GM12891 (cell line): Measurements from ENCODE around the gene LSM14B.

Experiments
- DNase-seq: peaks from one replicate; pipeline ENCODE4 v3.0.0; 2011; ENCODE audit warnings: low spot score; ENCODE audit not compliant: insufficient read length
- FAIRE-seq: peaks from 2 replicates; lab custom pipeline; 2011; peaks lifted over from hg19 to GRCh38; lab: Jason Lieb, UNC
- PAX5 ChIP-seq: IDR thresholded peaks from 2 replicates; pipeline ENCODE4 v1.6.1; 2011; ENCODE audit warnings: low read length, moderate library complexity, mild to moderate bottlenecking; ENCODE audit not compliant: insufficient read depth, severe bottlenecking
- POLR2A ChIP-seq: IDR thresholded peaks from 2 replicates; pipeline ENCODE4 v1.6.1; 2011; ENCODE audit warnings: low read depth, low read length, control low read depth
- POLR2AphosphoS5 ChIP-seq: IDR thresholded peaks from 2 replicates; pipeline ENCODE4 v1.6.1; 2011; ENCODE audit warnings: low read depth, low read length, control low read depth
- POU2F2 ChIP-seq: IDR thresholded peaks from 2 replicates; pipeline ENCODE4 v1.6.1; 2011; ENCODE audit warnings: low read depth, mild to moderate bottlenecking, control low read depth, low read length, moderate library complexity
- SPI1 ChIP-seq: IDR thresholded peaks from 2 replicates; pipeline ENCODE4 v1.6.1; 2011; ENCODE audit warnings: low read depth, low read length, control low read depth
- TAF1 ChIP-seq: IDR thresholded peaks from 2 replicates; pipeline ENCODE4 v1.6.1; 2011; ENCODE audit warnings: low read depth, low read length, control low read depth

Gene LSM14B

GRCh38 chr20:62172666-62173065, 50.4 kb downstream of the LSM14B start:
- no peak for TF ChIP-seq TAF1
- FAIRE-seq (no peak), DNase-seq (no peak)

DNA sequence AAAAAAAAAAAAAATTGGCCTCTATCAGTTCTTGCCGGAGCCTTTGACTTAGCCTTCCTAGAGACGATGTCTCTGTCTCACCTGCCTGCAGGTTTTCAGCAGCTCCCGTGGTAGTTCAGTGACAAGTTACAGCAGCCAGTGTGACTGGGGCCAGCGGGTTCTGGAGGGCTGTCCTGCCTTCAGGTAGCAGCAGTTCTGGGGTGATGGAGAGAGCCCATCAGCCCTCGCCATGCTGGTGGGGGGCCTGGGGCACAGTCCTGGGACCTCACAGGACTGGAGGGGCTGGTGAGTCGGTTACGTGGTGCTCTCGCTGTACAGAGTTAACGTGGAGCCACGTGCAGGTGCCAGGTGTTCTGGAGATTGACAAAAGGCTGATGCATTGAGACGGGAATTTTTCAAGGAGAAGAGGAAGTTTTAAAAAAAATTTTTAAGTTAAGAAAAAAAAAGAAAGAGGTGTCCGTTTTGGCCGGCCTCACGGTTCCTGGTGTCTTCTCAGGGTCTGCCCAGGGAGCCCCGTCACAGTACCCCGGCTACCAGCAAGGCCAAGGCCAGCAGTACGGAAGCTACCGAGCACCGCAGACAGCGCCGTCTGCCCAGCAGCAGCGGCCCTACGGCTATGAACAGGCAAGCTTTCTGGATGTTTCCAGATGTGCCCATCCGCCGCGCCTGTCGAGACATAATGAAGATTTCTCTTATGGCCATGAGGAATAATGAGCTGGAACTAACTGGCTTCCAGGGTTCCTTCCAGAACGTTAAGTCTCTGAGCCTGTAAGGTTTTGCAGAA, 51.9 kb downstream of the LSM14B start:
- FAIRE-seq, result no peak
- no peak for TF ChIP-seq PAX5
- TF ChIP-seq POLR2A, result no peak
- no peak for TF ChIP-seq TAF1
- no peak for TF ChIP-seq SPI1

GRCh38 chr20:62174870-62175624, 52.8 kb downstream of the LSM14B start:
- DNase-seq (no peak), FAIRE-seq (no peak)
- TF ChIP-seq POLR2A (no peak), TAF1 (no peak), SPI1 (no peak), PAX5 (no peak), POU2F2 (no peak), POLR2AphosphoS5 (no peak)

More for the DNA sequence above, 51.9 kb downstream of the LSM14B start:
- DNase-seq, result no peak

GRCh38 chr20:62175711-62176110, 53.4 kb downstream of the LSM14B start:
- TF ChIP-seq POU2F2, result no peak
- TF ChIP-seq PAX5, result no peak
- no peak for TF ChIP-seq POLR2A
- no peak for TF ChIP-seq TAF1
- no peak for TF ChIP-seq POLR2AphosphoS5
- no peak for TF ChIP-seq SPI1
- no peak for DNase-seq
- no peak for FAIRE-seq

DNA sequence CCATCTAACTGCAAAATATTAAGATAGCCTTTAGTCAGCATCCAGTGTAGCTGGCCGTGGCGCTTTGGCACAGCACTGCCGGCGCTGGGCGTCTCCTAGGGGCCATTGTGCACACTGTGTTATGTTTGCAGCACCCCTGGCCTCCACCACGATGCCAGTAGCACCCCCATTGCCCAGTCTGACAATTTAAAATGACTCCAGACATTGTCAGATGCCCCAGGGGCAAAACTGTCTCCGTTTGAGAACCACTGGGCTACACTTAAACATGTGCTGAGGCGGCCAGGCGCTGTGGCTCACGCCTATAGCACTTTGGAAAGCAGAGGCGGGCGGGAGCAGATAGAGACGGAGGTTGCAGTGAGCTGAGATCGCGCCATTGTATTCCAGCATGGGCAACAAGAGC, 54.6 kb downstream of the LSM14B start:
- no peak for FAIRE-seq
- DNase-seq, result no peak
- TF ChIP-seq POLR2A (no peak), PAX5 (no peak), POLR2AphosphoS5 (no peak), POU2F2 (no peak), SPI1 (no peak), TAF1 (no peak)

GRCh38 chr20:62177307-62177706, 55.0 kb downstream of the LSM14B start:
- TF ChIP-seq POLR2A, result no peak
- TF ChIP-seq TAF1, result no peak
- no peak for TF ChIP-seq PAX5
- FAIRE-seq (no peak), DNase-seq (no peak)

GRCh38 chr20:62178316-62179161, 56.3 kb downstream of the LSM14B start:
- no peak for FAIRE-seq
- no peak for DNase-seq

DNA sequence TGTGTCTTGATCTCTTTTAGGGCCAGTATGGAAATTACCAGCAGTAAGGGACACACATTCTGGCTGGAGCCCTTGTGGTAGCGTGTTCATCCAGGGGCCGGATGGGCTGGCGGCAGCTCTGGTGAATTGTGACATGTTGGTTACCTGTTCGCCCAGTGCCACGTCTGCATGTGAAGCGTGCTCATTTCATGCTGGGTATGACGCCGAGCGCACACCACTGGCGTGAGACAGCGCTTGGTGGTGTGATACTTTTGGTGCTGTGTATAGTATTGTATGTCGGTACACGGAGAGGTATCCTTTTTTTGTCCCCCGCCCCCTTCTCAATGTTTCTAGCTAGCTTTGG, 56.9 kb downstream of the LSM14B start:
- FAIRE-seq, result no peak
- TF ChIP-seq SPI1, result no peak
- no peak for TF ChIP-seq POU2F2
- TF ChIP-seq TAF1, result no peak
- no peak for TF ChIP-seq PAX5
- no peak for TF ChIP-seq POLR2A
- no peak for TF ChIP-seq POLR2AphosphoS5
- DNase-seq, result no peak

More at GRCh38 chr20:62178316-62179161, 56.3 kb downstream of the LSM14B start:
- TF ChIP-seq POLR2AphosphoS5, result no peak
- TF ChIP-seq PAX5, result no peak
- TF ChIP-seq TAF1, result no peak

DNA sequence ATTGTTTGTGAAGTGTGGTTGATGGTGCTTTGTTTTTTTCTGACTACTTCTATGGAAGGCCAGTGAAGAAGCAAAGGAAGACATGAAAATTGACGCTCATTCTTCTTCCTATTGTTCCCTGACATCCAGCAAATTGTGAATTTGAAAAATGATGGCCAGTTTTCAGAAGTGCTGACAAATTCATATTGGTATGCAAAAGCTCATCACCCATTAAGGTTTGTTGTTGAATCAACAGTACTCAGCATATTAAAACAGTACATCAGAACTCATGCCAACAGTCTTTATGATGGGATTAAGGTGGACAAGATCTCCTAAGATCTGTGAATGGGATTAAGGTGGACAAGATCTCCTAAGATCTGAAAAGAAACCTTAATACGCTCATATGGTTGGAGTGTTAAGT, 59.5 kb downstream of the LSM14B start:
- FAIRE-seq (no peak), DNase-seq (no peak)
- TF ChIP-seq POLR2A (no peak), TAF1 (no peak), SPI1 (no peak), POU2F2 (no peak), POLR2AphosphoS5 (no peak), PAX5 (no peak)
